HG03103 (cell line): ENCODE measurements around the gene CDK11B.
"Not testable (repeated sequence)": the region's sequence is repeated elsewhere in the genome, so short reads cannot be mapped to it uniquely, and the experiment has no call there.

ENCODE experiments used
- ATAC-seq: cut with Tn5 transposase; IDR thresholded peaks from one replicate; pipeline ENCODE4 v1.9.1; 2021; ENCODE audit warnings: low read depth; ENCODE audit not compliant: unreplicated experiment

The CDK11B gene

DNA sequence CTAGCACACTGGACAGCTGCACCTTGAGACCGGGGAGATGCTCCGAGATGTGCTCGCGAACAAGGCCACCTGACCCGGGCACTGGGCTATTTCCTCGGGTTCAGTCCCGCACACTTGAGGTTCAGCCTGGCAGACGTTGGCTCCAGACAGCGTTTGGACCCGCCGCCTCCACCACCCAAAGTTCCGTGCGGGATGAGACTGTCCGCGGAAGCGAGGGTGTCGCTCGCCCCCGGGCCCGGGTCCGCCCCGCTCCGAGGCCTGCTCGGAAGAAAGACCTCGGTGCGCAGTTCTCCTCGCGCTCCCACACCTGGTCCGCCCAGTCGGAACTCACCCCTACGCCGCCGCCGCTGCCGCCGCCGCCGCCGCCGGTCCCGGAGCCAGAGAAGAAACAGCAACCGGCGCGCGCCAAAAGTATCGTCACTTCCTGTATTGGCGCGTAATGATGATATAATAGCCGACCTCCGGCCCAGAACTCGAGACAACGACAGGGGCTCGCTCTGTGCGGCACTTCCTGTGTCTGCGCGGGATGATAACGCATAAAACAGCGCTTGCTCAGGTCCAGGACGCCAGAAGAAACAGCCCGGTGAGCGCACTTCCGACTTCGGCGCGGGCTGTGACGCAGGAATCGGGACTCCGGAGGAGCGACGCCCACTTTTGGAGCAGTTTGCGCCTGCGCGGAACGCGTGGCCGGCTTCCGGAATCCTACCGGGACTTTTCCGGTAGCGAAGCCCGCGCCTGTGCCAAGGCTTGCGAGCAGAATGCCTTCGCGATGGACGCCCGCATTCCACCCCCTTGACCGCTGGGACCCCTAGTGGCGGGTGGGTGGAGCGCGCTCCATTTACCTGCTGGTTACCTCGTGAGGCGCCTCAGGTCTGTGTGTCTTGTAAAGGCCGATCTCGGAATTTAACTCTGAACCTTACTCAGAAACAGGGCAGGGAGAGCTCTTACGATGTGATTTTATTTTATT lies at the start of gene CDK11B:
CDK11B (minus strand) TSS at position 422 of the 967 bp plus-strand sequence. CDS start 1,519 bp downstream, outside the sequence.
- ATAC-seq, result peak; percentile 78

DNA sequence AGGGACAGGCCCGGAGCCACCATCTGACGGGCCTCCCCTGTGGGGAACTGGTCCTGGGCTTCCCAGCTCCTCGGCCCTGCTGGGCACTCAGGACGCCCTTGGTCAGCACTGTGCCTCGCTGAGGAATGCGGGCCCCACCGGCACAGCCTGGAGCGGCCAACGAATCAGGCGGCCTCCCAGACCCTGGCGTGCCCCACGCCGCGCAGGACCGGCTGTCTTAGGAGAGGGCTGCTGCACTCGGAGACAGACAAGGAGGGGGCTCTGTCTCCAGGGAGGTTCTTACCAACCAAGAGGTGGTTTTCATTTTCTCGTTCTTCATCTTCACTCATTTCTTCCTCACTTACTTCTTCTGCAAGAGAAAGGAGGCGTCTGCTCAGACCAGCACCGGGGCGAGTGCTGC lies 49.1 kb upstream of the CDK11B start:
- not testable (repeated sequence) for ATAC-seq

DNA sequence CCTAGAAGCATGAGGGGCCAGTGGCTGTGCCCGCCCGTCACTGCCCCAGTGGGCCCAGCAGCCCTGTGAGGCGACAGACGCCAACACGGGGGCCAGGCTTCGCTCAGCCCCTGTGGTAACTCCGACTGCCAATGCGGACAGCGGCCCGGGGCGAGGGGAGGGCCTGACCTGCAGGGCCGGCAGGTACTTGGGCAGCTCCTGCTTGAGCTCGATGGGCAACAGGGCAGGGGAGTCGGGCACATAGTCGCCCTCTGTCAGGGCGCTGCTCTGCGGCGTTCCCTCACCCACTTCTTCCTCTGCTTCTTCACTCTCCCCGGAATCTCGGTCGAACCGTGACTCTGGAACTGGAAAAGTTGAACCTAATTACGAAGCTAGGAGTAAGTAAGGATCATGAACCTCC lies 48.4 kb upstream of the CDK11B start:
- not testable (repeated sequence) for ATAC-seq

DNA sequence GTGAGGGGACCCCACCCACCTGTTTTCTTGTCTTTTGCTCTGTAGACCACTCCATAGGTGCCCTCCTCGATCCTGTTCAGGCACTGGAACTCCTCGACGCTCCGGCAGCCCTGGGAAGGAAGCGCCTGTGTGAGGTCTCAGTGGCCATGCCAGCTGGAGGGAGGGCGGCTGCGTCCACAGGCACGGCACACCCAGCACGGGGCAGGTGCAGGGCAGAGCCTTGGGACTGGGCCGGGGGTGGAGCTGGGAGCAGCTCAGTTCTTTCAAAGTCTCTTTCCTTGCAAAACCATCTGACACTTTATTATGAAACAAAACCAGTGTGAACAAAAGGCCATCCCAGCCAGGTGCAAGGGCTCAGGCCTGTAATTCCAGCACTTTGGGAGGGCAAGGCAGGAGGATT lies 46.8 kb upstream of the CDK11B start:
- not testable (repeated sequence) for ATAC-seq

DNA sequence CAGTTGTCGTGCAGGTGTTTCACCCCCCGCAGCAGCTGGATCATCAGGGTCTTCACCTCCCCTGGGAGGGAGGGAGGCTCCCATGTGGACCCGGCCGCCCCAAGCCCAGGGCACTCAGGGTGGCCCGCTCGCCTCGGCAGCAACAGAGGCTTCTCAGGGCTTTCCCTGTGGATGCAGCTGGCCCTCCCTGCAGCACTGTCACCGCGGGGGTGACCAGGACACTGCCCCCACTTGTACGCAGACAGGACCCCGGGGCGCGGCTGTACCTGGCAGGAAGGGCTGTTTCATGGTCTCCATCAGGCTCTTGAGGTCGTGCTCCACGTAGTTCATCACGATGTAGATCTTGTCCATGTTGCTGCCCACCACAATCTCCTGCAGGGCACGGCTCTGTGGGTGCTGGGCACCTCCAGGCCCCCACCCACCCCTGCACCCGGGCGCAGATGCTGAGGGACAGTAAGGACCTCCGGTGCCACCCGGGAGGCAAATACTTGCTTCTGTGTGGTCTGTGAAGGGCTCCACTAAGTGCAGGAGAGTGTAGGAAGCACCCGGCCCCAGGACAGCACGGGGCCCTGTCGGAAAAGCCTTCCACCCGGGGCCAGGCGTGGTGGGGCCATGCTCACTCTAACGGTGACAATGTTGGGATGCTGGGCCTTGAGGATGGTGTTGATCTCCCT lies 45.6 kb upstream of the CDK11B start:
- not testable (repeated sequence) for ATAC-seq

DNA sequence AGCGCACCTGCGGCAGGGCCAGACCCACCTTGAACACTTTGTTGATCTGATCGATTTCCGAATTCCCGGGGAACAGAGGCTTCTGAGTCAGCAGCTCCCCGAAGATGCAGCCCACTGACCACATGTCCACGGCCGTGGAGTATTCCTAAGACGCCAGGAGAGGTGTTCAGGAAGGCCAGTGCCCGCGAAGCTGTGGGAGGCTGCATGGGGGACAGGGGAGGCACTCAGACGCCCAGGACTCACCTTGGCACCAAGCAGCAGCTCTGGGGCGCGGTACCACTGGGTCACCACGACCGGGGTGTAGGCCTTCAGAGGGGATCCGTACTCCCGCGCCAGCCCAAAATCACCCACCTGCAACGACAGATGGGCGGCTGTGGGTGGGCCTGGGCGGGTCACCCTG lies 45.0 kb upstream of the CDK11B start:
- no peak for ATAC-seq

DNA sequence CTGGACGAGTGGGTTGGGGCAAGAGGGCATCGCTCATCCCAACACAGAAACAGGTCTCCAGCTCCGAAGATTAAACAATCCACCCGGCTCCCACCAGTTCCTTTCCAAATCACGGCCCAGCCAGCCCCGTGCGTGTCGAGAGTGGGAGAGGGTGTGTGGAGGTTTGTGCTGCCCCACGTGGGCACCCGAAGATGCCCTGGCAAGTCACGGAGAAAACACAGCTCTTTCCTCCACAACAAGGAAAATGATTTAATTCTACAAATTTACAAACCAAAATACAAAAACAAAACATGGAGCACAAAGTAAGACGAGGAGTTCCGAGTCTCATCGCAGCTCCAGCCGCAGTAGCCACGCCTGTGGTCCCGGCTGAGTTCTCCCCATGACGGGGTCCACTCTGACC lies 43.7 kb upstream of the CDK11B start:
- not testable (repeated sequence) for ATAC-seq

DNA sequence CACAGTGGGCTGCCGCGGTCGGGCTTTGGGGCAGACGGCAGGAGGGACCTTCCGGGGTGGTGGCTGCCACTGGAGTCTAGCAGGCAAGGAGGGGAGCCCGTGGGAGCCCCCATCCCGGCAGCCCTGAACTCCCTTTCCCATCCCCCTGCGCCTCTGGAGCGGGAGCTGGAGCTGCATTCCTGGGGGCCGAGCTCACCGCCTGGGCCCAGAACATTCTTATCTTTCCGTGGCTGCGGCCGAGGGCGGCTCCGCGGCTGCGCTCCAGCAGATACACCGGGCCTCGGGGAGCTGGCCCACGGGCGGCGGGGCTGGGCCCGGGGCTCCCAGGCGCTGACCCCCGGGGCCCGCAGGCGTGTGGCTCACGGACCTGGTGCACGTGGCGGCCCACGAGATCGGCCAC lies 41.8 kb upstream of the CDK11B start:
- ATAC-seq, result not testable (repeated sequence)

DNA sequence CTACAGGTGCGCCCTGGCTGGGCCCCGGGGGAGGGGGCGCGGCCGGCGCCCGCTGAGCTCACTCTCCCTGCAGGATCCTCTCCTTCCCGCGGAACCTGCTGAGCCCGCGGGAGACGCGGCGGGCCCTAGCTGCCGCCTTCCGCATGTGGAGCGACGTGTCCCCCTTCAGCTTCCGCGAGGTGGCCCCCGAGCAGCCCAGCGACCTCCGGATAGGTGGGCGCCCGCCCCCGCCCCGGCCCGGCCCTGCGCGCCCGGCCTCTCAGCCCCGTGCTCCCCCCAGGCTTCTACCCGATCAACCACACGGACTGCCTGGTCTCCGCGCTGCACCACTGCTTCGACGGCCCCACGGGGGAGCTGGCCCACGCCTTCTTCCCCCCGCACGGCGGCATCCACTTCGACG lies 41.3 kb upstream of the CDK11B start:
- ATAC-seq, result not testable (repeated sequence)

DNA sequence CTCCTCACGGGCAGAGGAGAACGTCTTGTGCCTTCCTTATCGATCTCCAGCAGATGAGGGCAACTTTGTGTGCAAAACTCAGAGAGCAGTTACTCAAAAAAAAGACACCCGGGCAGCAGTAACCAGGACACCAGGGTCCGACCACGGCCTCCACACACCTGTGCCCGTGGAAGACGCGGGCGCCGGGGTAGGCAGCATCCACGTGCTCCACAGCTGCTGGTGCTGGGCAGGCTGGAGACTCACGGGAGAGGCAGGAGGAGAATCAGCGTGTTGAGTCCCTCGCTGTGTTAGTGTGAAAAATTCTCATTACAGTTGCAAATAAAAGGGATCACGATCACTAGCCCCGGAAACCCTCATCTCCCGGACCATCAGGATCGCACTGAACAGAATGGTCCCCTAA lies 40.3 kb upstream of the CDK11B start:
- ATAC-seq, result not testable (repeated sequence)

DNA sequence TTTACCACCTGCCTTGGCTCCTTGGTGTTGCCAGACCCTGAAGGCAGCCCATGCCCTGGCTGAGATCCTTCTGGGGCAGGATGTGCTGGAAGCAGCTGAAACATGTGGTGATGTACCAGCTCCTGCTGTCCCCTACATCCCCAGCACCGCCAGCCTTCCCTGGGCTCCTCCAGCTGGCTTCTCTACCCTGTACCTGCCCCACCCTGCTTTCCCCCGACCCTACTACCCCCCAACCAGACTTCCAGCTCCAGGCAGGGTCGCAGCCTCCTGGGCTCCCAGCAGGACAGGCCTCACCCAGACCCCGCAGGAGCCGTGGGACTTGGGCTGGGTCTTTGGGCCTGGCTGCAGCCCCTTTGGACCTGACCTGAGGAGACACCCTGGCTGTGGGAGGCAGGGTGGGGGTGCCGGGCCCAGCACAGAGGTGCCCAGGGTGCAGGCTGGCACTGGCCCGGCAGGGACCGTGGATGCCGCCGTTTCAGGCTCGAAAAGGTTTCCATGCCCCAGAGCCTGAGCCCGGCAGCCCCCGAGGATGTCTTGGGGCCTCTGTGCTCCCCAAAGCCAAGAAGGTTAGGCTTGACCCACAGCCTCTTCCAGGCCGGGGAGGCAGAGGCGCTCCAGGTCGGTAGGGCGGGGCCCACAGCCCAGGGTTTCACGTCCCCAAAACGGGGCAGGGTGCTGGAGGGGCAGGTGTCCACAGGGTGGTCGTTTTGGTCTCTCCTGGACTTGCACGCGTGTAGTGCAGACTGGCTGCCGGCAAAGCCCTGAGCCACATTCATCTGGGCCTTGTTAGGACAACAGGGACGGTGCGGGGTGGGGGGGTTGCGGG lies 38.8 kb upstream of the CDK11B start:
- not testable (repeated sequence) for ATAC-seq

DNA sequence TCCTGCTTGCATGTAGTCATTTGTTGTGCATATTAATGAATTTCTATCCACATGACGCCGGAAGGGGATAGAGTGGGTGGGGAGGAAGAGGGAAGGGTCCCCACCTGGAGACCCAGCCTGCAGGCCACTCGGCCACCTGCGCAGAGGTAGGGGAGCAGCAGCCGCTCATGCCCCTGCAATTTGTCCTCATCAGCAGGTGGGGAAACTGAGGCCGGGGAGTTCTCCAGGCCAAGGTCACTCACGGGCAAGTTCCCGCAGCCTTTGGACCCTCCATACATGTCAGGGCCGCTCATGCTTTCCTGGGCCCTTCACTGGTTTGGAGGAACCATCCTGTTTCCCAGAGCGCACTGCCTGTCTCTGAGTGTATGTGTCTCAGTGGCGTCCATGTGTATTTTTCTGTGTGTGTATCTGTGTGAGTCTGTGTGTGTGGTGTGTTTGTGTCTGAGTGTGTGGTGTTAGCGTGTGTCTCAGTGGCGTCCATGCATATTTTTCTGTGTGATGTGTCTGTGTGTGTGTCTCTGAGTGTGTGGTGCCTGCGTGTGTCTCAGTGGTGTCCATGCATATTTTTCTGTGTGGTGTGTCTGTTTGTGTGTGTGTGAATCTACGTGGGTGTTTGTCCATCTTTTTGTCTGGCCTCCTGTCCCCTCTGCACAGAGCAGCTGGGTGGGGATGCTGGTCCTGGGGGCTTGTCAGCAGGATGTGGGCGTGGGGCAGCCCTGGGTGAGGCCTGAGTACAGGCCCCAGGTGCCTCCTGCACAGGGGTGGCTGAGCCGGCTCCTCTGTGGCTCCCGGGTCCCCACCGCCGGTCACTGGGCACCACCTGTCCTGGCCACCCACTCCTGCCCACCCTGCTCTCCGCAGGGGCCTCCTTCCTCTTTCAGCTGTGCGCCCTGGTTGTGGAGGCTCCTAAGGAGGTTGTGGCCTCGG lies 37.9 kb upstream of the CDK11B start:
- not testable (repeated sequence) for ATAC-seq

DNA sequence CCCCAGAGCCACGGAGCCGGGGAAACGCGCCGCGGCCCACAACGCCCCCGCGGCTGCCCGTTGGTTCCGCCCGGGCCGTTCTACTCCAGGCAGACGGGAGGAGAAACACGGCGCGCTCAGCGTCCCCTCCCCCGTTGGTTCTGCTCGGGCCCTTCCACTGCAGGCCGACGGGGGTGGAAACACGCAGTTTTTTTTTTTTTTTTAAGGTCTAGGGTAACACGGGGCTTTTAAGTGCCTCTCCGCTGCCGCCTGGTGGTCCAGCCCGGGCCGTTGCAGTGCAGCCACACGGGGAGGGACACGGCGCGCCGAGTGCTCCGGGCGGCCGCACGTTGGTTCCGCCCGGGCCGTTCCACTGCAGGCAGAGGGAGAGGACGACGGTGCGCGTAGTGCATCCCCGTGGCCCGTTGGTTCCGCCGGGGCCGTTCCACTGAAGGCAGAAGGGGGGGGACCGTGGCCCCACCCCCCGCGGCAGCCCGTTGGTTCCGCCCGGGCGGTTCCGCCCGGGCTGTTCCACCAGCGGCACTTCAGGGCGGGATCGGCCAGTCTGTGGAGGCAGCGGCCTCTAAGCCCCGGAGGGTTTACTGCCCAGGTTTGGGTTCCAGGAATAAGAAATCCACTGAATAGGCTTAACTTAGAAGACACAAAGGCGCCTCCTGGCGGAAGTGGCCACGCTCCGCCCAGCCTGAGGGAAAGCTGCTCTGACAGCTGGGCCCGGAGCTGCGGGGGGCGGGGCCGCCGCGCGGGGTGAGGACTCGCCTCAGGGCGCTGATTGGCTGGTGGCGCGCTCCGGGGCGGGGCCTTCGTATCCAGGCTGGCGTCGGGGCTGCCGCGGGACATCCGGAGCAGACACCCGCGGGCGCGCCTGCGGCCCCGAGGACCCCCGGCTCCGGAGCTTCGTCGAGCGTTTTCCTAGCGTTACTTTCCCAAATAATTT lies 34.2 kb upstream of the CDK11B start, which contains the start of gene SLC35E2B:
SLC35E2B (minus strand) TSS at position 82 of the 934 bp plus-strand sequence. CDS start 16,096 bp downstream, outside the sequence.
- ATAC-seq, result peak; percentile 69

DNA sequence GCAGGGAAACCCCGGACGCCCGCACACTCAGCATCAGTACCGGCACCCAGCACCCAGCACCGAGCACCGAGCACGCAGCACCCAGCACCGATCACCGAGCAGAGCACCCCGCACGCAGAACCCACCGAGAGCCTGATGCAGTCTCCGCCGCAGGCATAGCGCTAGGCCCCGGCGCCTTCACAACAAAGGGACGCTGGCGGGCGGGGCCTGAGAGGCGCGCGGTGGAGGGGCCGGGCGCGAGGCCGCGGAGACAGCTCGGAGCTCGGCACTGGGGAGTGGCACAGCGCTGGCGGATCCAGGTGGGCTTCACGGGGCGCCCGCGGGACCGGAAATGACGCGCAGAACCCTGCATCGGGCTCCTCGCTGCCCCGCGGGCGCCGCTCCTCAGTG lies 33.5 kb upstream of the CDK11B start:
- peak; percentile 32 for ATAC-seq

DNA sequence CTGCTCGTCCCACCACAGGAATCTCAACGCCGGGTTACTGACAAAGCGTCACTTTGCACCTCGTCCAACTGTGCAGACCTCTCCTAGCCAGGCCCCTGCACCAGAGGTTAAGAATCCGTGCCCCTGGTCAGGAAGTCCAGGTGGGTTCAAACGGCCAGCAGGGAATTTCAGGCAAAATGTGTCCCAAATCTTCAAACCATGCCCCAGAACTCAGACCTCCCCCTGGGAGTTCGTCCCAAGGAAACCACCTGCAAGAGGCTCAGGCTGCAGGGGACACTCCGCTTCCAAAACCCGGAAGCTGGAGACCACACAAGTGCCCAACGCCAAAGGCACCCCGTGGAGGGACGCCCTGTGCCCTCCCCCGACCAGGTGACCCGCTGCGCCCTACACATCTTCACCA lies 32.6 kb upstream of the CDK11B start:
- not testable (repeated sequence) for ATAC-seq

DNA sequence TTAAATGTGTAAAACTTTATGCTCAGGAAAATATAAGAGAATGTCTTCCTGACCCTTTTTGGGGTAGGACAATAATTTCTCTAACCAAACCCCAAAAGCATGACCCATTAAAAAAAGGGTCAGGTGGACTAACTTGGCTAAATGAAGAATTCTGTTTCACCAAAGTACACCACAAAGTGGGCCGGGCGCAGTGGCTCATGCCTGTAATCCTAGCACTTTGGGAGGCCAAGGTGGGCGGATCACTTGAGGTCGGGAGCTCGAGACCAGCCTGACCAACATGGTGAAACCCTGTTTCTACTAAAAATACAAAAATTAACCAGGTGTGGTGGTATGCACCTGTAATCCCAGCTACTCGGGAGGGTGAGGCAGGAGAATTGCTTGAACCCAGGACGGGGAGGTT lies 30.7 kb upstream of the CDK11B start:
- ATAC-seq, result not testable (repeated sequence)

DNA sequence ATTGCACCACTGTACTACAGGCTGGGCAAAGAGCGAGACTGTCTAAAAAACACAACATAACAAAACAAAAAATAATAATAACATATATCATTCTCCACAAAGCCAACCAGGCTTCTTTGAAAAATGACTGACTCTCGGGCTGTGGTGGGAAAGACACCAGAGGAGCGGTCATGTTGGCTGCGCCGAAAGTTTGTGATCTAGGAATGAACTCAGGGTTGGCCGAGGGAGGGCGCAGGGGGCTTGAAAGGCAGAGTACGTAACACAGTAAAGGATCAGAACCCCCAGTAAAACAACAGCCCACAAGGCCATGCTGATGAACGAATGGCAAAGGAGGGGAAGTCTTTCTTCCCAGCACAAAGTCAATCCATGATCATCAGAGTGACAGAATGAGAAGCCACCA lies 29.0 kb upstream of the CDK11B start:
- no peak for ATAC-seq

DNA sequence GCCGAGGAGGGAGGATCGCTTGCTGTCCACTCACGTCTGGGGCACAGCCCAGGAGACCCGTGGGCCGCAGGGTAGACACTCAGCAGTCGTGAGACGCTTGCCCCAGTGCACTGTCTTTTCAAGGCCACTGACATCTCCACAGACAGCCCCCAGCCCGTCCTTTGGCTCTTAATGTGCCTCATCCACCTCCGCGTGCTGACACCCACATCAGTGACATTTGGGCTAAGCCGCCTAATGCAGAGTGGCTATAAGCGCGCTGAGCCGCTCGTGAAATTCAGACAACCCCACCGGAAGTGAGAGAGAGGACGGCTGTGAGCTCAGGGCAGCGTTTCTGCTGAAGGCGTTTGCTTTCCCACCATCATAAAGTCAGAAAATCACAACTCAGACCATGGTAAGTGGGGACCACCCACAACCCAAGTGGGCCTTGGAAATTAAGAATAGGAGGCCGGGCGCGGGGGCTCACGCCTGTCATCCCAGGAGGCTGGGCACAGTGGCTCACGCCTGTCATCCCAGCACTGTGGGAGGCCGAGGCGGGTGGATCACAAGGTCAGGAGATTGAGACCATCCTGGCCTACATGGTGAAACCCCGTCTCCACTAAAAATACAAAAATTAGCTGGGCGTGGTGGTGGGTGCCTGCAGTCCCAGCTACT lies 25.4 kb upstream of the CDK11B start:
- ATAC-seq, result no peak
